B cell (primary cell): ENCODE data around the gene DGKE. TPM values are rescaled to one million over a fixed set of nuclear protein-coding genes. Genes with fewer than 3 reads are reported as not detected.

Experiments
- ATAC-seq: fragments of 200-7000 bp; cut with Tn5 transposase; one replicate; pipeline ENCODE4 v1.10.0; 2021; ENCODE audit warnings: low read depth, mild to moderate bottlenecking, moderate number of reproducible peaks, moderate library complexity
- CTCF ChIA-PET: fragments of 350-600 bp; sonication (Branson Sonifier 250); formaldehyde crosslinking; loops from one replicate; lab custom pipeline; 2021; ENCODE audit warnings: antibody characterized with exemption, inconsistent platforms; lab: Charles Lee
- POLR2A ChIA-PET: fragments of 350-600 bp; sonication (Branson Sonifier 250); formaldehyde crosslinking; loops from one replicate; lab custom pipeline; 2021; ENCODE audit warnings: antibody characterized with exemption; lab: Charles Lee
- DNase-seq: peaks from one replicate; pipeline ENCODE4 v3.0.0; 2013
- H2AFZ ChIP-seq: 2 replicates; pipeline ENCODE4 v1.6.1; 2012; ENCODE audit warnings: mild to moderate bottlenecking, low read depth, low read length; ENCODE audit not compliant: insufficient read depth, poor library complexity, severe bottlenecking
- H3K27ac ChIP-seq, 2 donors: 1 replicate in 1 of 2; 2 replicates in 1 of 2; pipeline ENCODE4 v1.5.1; 2012 to 2013; ENCODE audit warnings: low read length in 2 of 2, mild to moderate bottlenecking in 2 of 2, moderate library complexity in 1 of 2
- H3K27me3 ChIP-seq, 4 experiments: fragments of 200-600 bp in 1 of 4; sonication (generic) in 1 of 4; replicated peaks in 1 of 4; 1 replicate in 2 of 4; 2 replicates in 2 of 4; pipeline versions ENCODE4 v1.6.1 to v1.7.0; 2013 to 2016; ENCODE audit warnings: low read length in 3 of 4, mild to moderate bottlenecking in 2 of 4, mixed read lengths in 1 of 4, moderate library complexity in 1 of 4; ENCODE audit not compliant: insufficient read depth in 4 of 4, control insufficient read depth in 3 of 4; ENCODE audit errors: control extremely low read depth in 1 of 4
- H3K36me3 ChIP-seq, 2 experiments: replicated peaks in 1 of 2; 1 replicate in 1 of 2; 2 replicates in 1 of 2; pipeline versions ENCODE4 v1.6.1 to v1.7.1; 2013; ENCODE audit warnings: low read length in 1 of 2; ENCODE audit not compliant: insufficient read depth in 2 of 2, control insufficient read depth in 1 of 2; ENCODE audit errors: control extremely low read depth in 1 of 2, extremely low read depth in 1 of 2
- H3K4me1 ChIP-seq, 2 donors: fragments of 200-600 bp in 1 of 2; sonication (generic) in 1 of 2; 1 replicate in 1 of 2; 2 replicates in 1 of 2; pipeline versions ENCODE4 v1.5.1 to v1.6.1; 2013 to 2017; ENCODE audit warnings: low read length in 2 of 2; ENCODE audit not compliant: control insufficient read depth in 2 of 2, insufficient read depth in 2 of 2
- H3K4me2 ChIP-seq: replicated peaks from 2 replicates; pipeline ENCODE3; 2012; ENCODE audit warnings: mild to moderate bottlenecking, low read depth, low read length; ENCODE audit not compliant: poor library complexity, severe bottlenecking
- H3K4me3 ChIP-seq, 5 experiments: fragments of 200-600 bp in 1 of 5; sonication (generic) in 1 of 5; 1 replicate in 3 of 5; 2 replicates in 2 of 5; pipeline versions ENCODE4 v1.5.1 to v1.7.0; 2011 to 2016; ENCODE audit warnings: low read length in 4 of 5, mild to moderate bottlenecking in 4 of 5, low read depth in 2 of 5, control low read depth in 1 of 5, moderate library complexity in 1 of 5; ENCODE audit not compliant: insufficient read depth in 1 of 5; ENCODE audit errors: control extremely low read depth in 1 of 5, extremely low read depth in 1 of 5
- H3K79me2 ChIP-seq: fragments of 200-600 bp; sonication (generic); one replicate; pipeline ENCODE4 v1.6.0; 2016; ENCODE audit warnings: low read length; ENCODE audit not compliant: control insufficient read depth, insufficient read depth
- H3K9ac ChIP-seq: fragments of 200-600 bp; sonication (generic); 2 replicates; pipeline ENCODE4 v1.6.1; 2017; ENCODE audit warnings: mild to moderate bottlenecking, low read length, moderate library complexity
- H3K9me3 ChIP-seq, 3 donors: one replicate each; pipeline versions ENCODE4 v1.6.1 to v1.7.1; 2013; ENCODE audit warnings: low read length in 2 of 3; ENCODE audit not compliant: control insufficient read depth in 2 of 3, insufficient read depth in 1 of 3; ENCODE audit errors: control extremely low read depth in 1 of 3
- H4K20me1 ChIP-seq: 2 replicates; pipeline ENCODE4 v1.6.0; 2012; ENCODE audit warnings: mild to moderate bottlenecking, low read length; ENCODE audit not compliant: insufficient read depth, control insufficient read depth, poor library complexity, severe bottlenecking
- H3K27ac Mint-ChIP-seq: one replicate; pipeline ENCODE4 v1.8.0; 2021; ENCODE audit warnings: mixed read lengths
- H3K27me3 Mint-ChIP-seq: one replicate; pipeline ENCODE4 v1.8.0; 2021; ENCODE audit warnings: mixed read lengths
- H3K4me1 Mint-ChIP-seq: one replicate; pipeline ENCODE4 v1.8.0; 2021; ENCODE audit warnings: mixed read lengths
- H3K4me3 Mint-ChIP-seq: one replicate; pipeline ENCODE4 v1.8.0; 2021; ENCODE audit warnings: mixed read lengths
- H3K9me3 Mint-ChIP-seq: one replicate; pipeline ENCODE4 v1.8.0; 2022; ENCODE audit warnings: mixed read lengths; ENCODE audit not compliant: insufficient read depth
- CTCF ChIP-seq: fragments of 200-600 bp; IDR thresholded peaks from one replicate; pipeline ENCODE4 v1.8.0; 2022; ENCODE audit warnings: antibody characterized with exemption, mild to moderate bottlenecking
- EZH2 ChIP-seq: IDR thresholded peaks from 2 replicates; pipeline ENCODE4 v1.6.1; 2012; ENCODE audit warnings: borderline replicate concordance, low read depth, mild to moderate bottlenecking, moderate library complexity, low read length; ENCODE audit not compliant: insufficient read depth, poor library complexity, severe bottlenecking
- WGBS: methylation state at CpG from one replicate; pipeline ENCODE4 v1.1.5; 2013; ENCODE audit warnings: missing lambda C conversion rate; ENCODE audit not compliant: insufficient coverage; 5-methylcytosine and 5-hydroxymethylcytosine counted together
- intact Hi-C: fragments of 100-400 bp; cut with micrococcal nuclease; formaldehyde crosslinking; loops from one replicate; pipeline ENCODE4 v1.10.0; 2022
- polyA plus RNA-seq: library from polyadenylated mRNA; depleted of rRNA; stranded (reverse); fragments of >200 nt; gene quantifications from 2 replicates; pipeline ENCODE4 v1.2.3, GENCODE V29; 2012
- total RNA-seq, 2 donors: library from RNA; stranded (reverse); fragments of 120-200 nt in 1 of 2; gene quantifications; 1 replicate in 1 of 2; 2 replicates in 1 of 2; pipeline versions ENCODE4 v1.2.3 to v1.2.4, GENCODE V29; 2013 to 2022

Gene DGKE
- total and polyA plus RNA-seq, 2 donors (not counting 1 experiment from before 2014, with no cell fraction given), result 8.9 to 28.1 TPM

GRCh38 chr17:56866076-56866475 lies 32.1 kb downstream of the DGKE start:
- ATAC-seq, result no peak
- DNase-seq, result no peak
- no peaks in the 10 kb centered on the region for H3K9me3 ChIP-seq
- no peak overlapping the region for H3K9ac ChIP-seq
- H3K4me3 Mint-ChIP-seq, result no peak overlapping the region
- H3K27ac ChIP-seq, result no peak overlapping the region
- ChIA-PET POLR2A (no interaction called here), CTCF (no interaction called here)
- no peak overlapping the region for H2AFZ ChIP-seq
- no peaks in the 10 kb centered on the region for H3K27me3 Mint-ChIP-seq
- no peaks in the 10 kb centered on the region for H3K27me3 ChIP-seq
- H3K9me3 Mint-ChIP-seq, result no peaks in the 10 kb centered on the region
- no peak overlapping the region for H3K4me2 ChIP-seq
- WGBS, result 90% methylated on average over 2 of the region's 5 CpGs
- H3K4me1 ChIP-seq, result peaks cover 4 to 7% of the 10 kb centered on the region in 2 donors
- no peaks in the 10 kb centered on the region for H4K20me1 ChIP-seq
- TF ChIP-seq CTCF (no peak), EZH2 (no peak)
- no peak overlapping the region for H3K27ac Mint-ChIP-seq
- no peaks in the 10 kb centered on the region for H3K79me2 ChIP-seq
- intact Hi-C loops, result loop anchor here (10.0 kb wide), 1 partner anchor 51 kb away; no protein-coding TSS in a partner anchor
- no peak overlapping the region for H3K4me3 ChIP-seq
- peaks cover 10% of the 10 kb centered on the region for H3K4me1 Mint-ChIP-seq
- H3K36me3 ChIP-seq, result peaks cover 0 to 11% of the 10 kb centered on the region in 2 experiments

- Histone ChIP-seq H3K4me3 (no peak overlapping the region), H2AFZ (no peak overlapping the region), H3K9me3 (no peaks in the 10 kb centered on the region), H3K4me2 (no peak overlapping the region), H3K36me3 (peaks cover 0 to 11% of the 10 kb centered on the region in 2 experiments), H3K4me1 (peaks cover 4 to 7% of the 10 kb centered on the region in 2 donors), H4K20me1 (no peaks in the 10 kb centered on the region), H3K9ac (no peak overlapping the region), H3K79me2 (no peaks in the 10 kb centered on the region), H3K27me3 (no peaks in the 10 kb centered on the region), H3K27ac (no peak overlapping the region)
- no peak for DNase-seq
- Mint-ChIP-seq H3K4me1 (peaks cover 10% of the 10 kb centered on the region), H3K9me3 (no peaks in the 10 kb centered on the region), H3K27ac (no peak overlapping the region), H3K4me3 (no peak overlapping the region), H3K27me3 (no peaks in the 10 kb centered on the region)
- intact Hi-C loops, result loop anchor here (10.0 kb wide), 1 partner anchor 52 kb away; no protein-coding TSS in a partner anchor
- POLR2A ChIA-PET, result no interaction called here
- CTCF ChIA-PET, result no interaction called here
- TF ChIP-seq CTCF (no peak), EZH2 (no peak)
- ATAC-seq, result no peak
- WGBS, result 100% methylated on average over 1 of the region's 3 CpGs
Observed at GRCh38 chr17:56866496-56866895, 32.5 kb downstream of the DGKE start.
